ENCODE results near the gene PXDN.

PXDN gene

GRCh38 chr2:1656961-1657841 is 87.1 kb downstream of the PXDN start:
- TF ChIP-seq CTCF (IDR thresholded peaks at IDR 0.05) = no peak
- no peaks in the 10 kb centered on the region for H3K9me3 ChIP-seq
- no peak overlapping the region for H3K27ac ChIP-seq

GRCh38 chr2:1656326-1656960 is 87.9 kb downstream of the PXDN start:
- Histone ChIP-seq H3K27ac (no peak overlapping the region), H3K4me3 (ENCODE audit: low read depth in 1 of 2, low read length in 1 of 2) (no peak overlapping the region), H3K36me3 (no peaks in the 10 kb centered on the region), H3K4me1 (ENCODE audit: control insufficient read depth in 1 of 2, insufficient read depth in 1 of 2, low read depth in 1 of 2, low read length in 1 of 2) (no peaks in the 10 kb centered on the region), H3K27me3 (no peaks in the 10 kb centered on the region), H3K9me3 (no peaks in the 10 kb centered on the region)
- no peak for TF ChIP-seq CTCF (IDR thresholded peaks at IDR 0.05)

More at GRCh38 chr2:1656961-1657841, 87.1 kb downstream of the PXDN start:
- Histone ChIP-seq H3K36me3 (no peaks in the 10 kb centered on the region), H3K4me1 (ENCODE audit: control insufficient read depth in 1 of 2, insufficient read depth in 1 of 2, low read depth in 1 of 2, low read length in 1 of 2) (no peaks in the 10 kb centered on the region), H3K4me3 (ENCODE audit: low read depth in 1 of 2, low read length in 1 of 2) (no peak overlapping the region), H3K27me3 (no peaks in the 10 kb centered on the region)

GRCh38 chr2:1655461-1655860 is 88.9 kb downstream of the PXDN start:
- Histone ChIP-seq H3K27me3 (no peaks in the 10 kb centered on the region), H3K4me1 (ENCODE audit: control insufficient read depth in 1 of 2, insufficient read depth in 1 of 2, low read depth in 1 of 2, low read length in 1 of 2) (no peaks in the 10 kb centered on the region), H3K27ac (no peak overlapping the region), H3K9me3 (no peaks in the 10 kb centered on the region), H3K36me3 (no peaks in the 10 kb centered on the region), H3K4me3 (ENCODE audit: low read depth in 1 of 2, low read length in 1 of 2) (no peak overlapping the region)
- no peak for TF ChIP-seq CTCF (IDR thresholded peaks at IDR 0.05)

GRCh38 chr2:1654696-1655374 is 89.5 kb downstream of the PXDN start:
- no peak for TF ChIP-seq CTCF (IDR thresholded peaks at IDR 0.05)
- H3K27ac ChIP-seq = no peak overlapping the region

GRCh38 chr2:1653956-1654695 is 90.2 kb downstream of the PXDN start:
- no peak overlapping the region for H3K4me3 ChIP-seq (ENCODE audit: low read depth in 1 of 2, low read length in 1 of 2)
- no peak overlapping the region for H3K27ac ChIP-seq
- no peaks in the 10 kb centered on the region for H3K36me3 ChIP-seq
- H3K9me3 ChIP-seq = no peaks in the 10 kb centered on the region
- no peaks in the 10 kb centered on the region for H3K4me1 ChIP-seq (ENCODE audit: control insufficient read depth in 1 of 2, insufficient read depth in 1 of 2, low read depth in 1 of 2, low read length in 1 of 2)
- no peaks in the 10 kb centered on the region for H3K27me3 ChIP-seq
- no peak for TF ChIP-seq CTCF (IDR thresholded peaks at IDR 0.05)

More at GRCh38 chr2:1654696-1655374, 89.5 kb downstream of the PXDN start:
- no peaks in the 10 kb centered on the region for H3K27me3 ChIP-seq
- H3K9me3 ChIP-seq = no peaks in the 10 kb centered on the region
- no peak overlapping the region for H3K4me3 ChIP-seq (ENCODE audit: low read depth in 1 of 2, low read length in 1 of 2)
- no peaks in the 10 kb centered on the region for H3K4me1 ChIP-seq (ENCODE audit: control insufficient read depth in 1 of 2, insufficient read depth in 1 of 2, low read depth in 1 of 2, low read length in 1 of 2)
- H3K36me3 ChIP-seq = no peaks in the 10 kb centered on the region

Data from neutrophil (primary cell).